Measurements from ENCODE around the gene DLG2. TPM values are rescaled to one million over a fixed set of nuclear protein-coding genes. Genes with fewer than 3 reads are reported as not detected.

Gene DLG2
- total and polyA plus RNA-seq, 9 of the 15 experiments (the other 6 are each of a cell fraction or from before 2014, with no cell fraction given), result 0.52 to 1.6 (median 0.95) TPM

DNA sequence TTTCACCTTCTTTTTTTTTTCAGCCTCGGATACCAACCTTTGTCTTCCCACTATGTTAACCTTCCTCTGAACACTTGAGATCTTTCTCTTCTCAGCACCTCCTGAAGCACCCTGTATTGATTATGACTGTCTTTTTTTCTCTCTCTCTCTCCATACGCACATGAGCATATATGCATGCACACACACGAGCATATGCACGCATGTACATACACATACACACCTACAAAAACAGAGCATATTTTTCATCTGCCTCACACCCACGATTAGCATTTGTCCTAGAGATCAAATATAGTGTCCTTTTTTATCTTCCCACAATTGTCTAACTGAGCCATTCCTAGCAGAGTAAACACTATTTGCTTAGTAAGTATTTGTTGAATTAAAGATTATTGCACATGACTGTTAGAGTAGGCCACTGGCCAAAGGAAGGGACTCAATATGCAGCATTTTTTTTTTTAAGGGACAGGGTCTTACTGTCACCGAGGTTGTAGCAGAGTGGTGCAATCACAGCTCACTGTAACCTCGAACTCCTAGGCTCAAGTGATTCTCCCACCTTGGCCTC is 1718.8 kb downstream of the DLG2 start (continued):
- TF ChIP-seq, protein P1, sequence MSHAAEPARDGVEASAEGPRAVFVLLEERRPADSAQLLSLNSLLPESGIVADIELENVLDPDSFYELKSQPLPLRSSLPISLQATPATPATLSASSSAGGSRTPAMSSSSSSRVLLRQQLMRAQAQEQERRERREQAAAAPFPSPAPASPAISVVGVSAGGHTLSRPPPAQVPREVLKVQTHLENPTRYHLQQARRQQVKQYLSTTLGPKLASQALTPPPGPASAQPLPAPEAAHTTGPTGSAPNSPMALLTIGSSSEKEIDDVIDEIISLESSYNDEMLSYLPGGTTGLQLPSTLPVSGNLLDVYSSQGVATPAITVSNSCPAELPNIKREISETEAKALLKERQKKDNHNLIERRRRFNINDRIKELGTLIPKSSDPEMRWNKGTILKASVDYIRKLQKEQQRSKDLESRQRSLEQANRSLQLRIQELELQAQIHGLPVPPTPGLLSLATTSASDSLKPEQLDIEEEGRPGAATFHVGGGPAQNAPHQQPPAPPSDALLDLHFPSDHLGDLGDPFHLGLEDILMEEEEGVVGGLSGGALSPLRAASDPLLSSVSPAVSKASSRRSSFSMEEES (CRISPR knock-in tag; IDR thresholded peaks at IDR 0.05), result no peak
- TF ChIP-seq U2AF1 (optimal IDR thresholded peaks at IDR 0.05; ENCODE audit: low read depth, low read length) (no peak), EHMT2 (IDR thresholded peaks at IDR 0.05) (no peak)

DNA sequence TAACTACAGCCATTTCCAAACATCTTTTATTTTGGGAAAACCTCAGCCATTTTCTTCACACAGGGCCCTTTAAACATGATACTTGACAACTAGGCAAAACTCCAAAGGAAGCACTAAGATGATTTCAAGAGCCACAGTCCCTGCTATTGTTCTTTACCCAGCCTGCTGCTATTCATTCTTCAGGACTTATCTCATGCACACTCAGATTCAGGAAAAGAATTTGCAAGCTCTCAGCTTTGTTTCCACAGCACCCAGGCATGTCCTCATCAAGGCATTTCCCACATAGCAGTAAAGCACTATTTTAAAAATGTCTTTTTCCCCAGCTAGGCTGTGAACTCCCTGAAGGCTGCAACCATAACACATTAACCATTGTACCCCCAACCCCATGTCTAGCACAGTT is 1731.6 kb downstream of the DLG2 start:
- POLR2A ChIA-PET, result no interaction called here
- in situ Hi-C loops (cut with MboI), result no loop called here
- TF ChIP-seq ZNF140 (CRISPR knock-in tag; IDR thresholded peaks at IDR 0.05), result no peak
- TF ChIP-seq EGR1 (conservative IDR thresholded peaks at IDR 0.05), result no peak
- no peak for TF ChIP-seq DMBX1 (CRISPR knock-in tag; IDR thresholded peaks at IDR 0.05; ENCODE audit: borderline replicate concordance)
- no peak for TF ChIP-seq SPI1 (IDR thresholded peaks at IDR 0.05; ENCODE audit: borderline replicate concordance, low read depth, low read length)
- TF ChIP-seq WHSC1 (IDR thresholded peaks at IDR 0.05; ENCODE audit: low read length), result no peak
- no peak for TF ChIP-seq LARP7 (IDR thresholded peaks at IDR 0.05)
- TF ChIP-seq ZNF354B (CRISPR knock-in tag; IDR thresholded peaks at IDR 0.05), result no peak
- TF ChIP-seq GABPB1 (CRISPR knock-in tag; IDR thresholded peaks at IDR 0.05), result no peak
- TF ChIP-seq SMAD3 (CRISPR knock-in tag; conservative IDR thresholded peaks at IDR 0.05), result no peak
- TF ChIP-seq JUNB (CRISPR knock-in tag; conservative IDR thresholded peaks at IDR 0.05), result no peak
- no peak for TF ChIP-seq ESRRA (IDR thresholded peaks at IDR 0.05; ENCODE audit: borderline replicate concordance, low read depth)
- TF ChIP-seq POLR2AphosphoS2 (IDR thresholded peaks at IDR 0.05; ENCODE audit: low read length), result no peak
- TF ChIP-seq ARID4B (CRISPR knock-in tag; IDR thresholded peaks at IDR 0.05), result no peak
- no peak for TF ChIP-seq DDX20 (tag; IDR thresholded peaks at IDR 0.05; ENCODE audit: low read depth)
- TF ChIP-seq PURB (CRISPR knock-in tag; IDR thresholded peaks at IDR 0.05; ENCODE audit: low read depth), result no peak
- TF ChIP-seq ZNF41 (CRISPR knock-in tag; conservative IDR thresholded peaks at IDR 0.05), result no peak

More for the DNA sequence above, 1731.6 kb downstream of the DLG2 start:
- H3K4me1 ChIP-seq (replicated peaks in 1 of 2; ENCODE audit: control insufficient read depth in 2 of 2, insufficient read depth in 2 of 2, low read length in 2 of 2), result no peaks in the 10 kb centered on the region
- no peak overlapping the region for H3K4me2 ChIP-seq (ENCODE audit: insufficient read depth, low read length)
- no peaks in the 10 kb centered on the region for H3K36me3 ChIP-seq (ENCODE audit: control insufficient read depth, insufficient read depth, low read length)
- intact Hi-C loops (cut with micrococcal nuclease), result no loop called here
- H3K79me2 ChIP-seq (ENCODE audit: control insufficient read depth, insufficient read depth, low read length), result no peaks in the 10 kb centered on the region
- DNase-seq (ENCODE audit: extremely low read depth in 1 of 4, low spot score in 3 of 4) (no peak), ATAC-seq (no peak), FAIRE-seq (no peak)
- H3K27me3 ChIP-seq (ENCODE audit: control insufficient read depth in 2 of 2, insufficient read depth in 2 of 2, low read length in 2 of 2), result no peaks in the 10 kb centered on the region
- no peak overlapping the region for H3K4me3 ChIP-seq
- H3K9me1 ChIP-seq (ENCODE audit: control insufficient read depth, insufficient read depth, low read length), result no peaks in the 10 kb centered on the region
- H3K9ac ChIP-seq (ENCODE audit: insufficient read depth in 1 of 2, low read depth in 2 of 2, low read length in 2 of 2), result no peak overlapping the region
- no peak overlapping the region for H2AFZ ChIP-seq (ENCODE audit: low read depth, low read length)
- H4K20me1 ChIP-seq (replicated peaks; ENCODE audit: control insufficient read depth, insufficient read depth, low read length), result no peaks in the 10 kb centered on the region
- H3K27ac ChIP-seq (ENCODE audit: extremely low read depth, low read depth, low read length), result no peak overlapping the region
- 0 out of 2 replicates have a peak, but pooled peaks cover 2% of the 10 kb centered on the region for H3K9me3 ChIP-seq (replicated peaks; ENCODE audit: control insufficient read depth, insufficient read depth, low read depth, low read length)
- CTCF ChIA-PET (ENCODE audit: low intra/inter-chr PET ratio), result no interaction called here
- no TSS peak for BruUV-seq (replicated peaks)

Data from K562 (cell line).